Neural progenitor cell (in vitro differentiated cells): ENCODE measurements around the gene AVP.
"Not testable (repeated sequence)": the region's sequence is repeated elsewhere in the genome, so short reads cannot be mapped to it uniquely, and the experiment has no call there.

ENCODE experiments used
- CTCF ChIP-seq: fragments of 200-600 bp; sonication (generic); IDR thresholded peaks from 2 replicates; pipeline ENCODE4 v1.5.1; 2017; ENCODE audit warnings: antibody characterized with exemption, mild to moderate bottlenecking
- EZH2 ChIP-seq: fragments of 200-600 bp; sonication (generic); IDR thresholded peaks from 2 replicates; pipeline ENCODE4 v1.6.1; 2017; ENCODE audit warnings: antibody characterized with exemption, mild to moderate bottlenecking, moderate library complexity

GRCh38 chr20:3125776-3126526, 41.4 kb upstream of the AVP start:
- not testable (repeated sequence) for TF ChIP-seq EZH2, CTCF
